HG03342 (cell line): ENCODE measurements around the gene RASAL3.
"Not testable (repeated sequence)": the region's sequence is repeated elsewhere in the genome, so short reads cannot be mapped to it uniquely, and the experiment has no call there.

Experiments
- ATAC-seq: cut with Tn5 transposase; IDR thresholded peaks from one replicate; pipeline ENCODE4 v1.9.1; 2021; ENCODE audit warnings: mild to moderate bottlenecking, moderate library complexity; ENCODE audit not compliant: unreplicated experiment

RASAL3 gene

GRCh38 chr19:15464394-15465385 lies at the start of gene RASAL3:
TSS of gene RASAL3 (minus strand) at chr19:15464544. CDS start at chr19:15464358, 186 bp downstream.
- no peak for ATAC-seq

- no peak for ATAC-seq
Measured at GRCh38 chr19:15511671-15512424, 47.5 kb upstream of the RASAL3 start.

- ATAC-seq = no peak
Measured at GRCh38 chr19:15508035-15508710, 43.8 kb upstream of the RASAL3 start, which contains the start of gene CYP4F22. TSS of gene CYP4F22 (plus strand) at chr19:15508525. CDS start at chr19:15525337, 16,812 bp downstream.

DNA sequence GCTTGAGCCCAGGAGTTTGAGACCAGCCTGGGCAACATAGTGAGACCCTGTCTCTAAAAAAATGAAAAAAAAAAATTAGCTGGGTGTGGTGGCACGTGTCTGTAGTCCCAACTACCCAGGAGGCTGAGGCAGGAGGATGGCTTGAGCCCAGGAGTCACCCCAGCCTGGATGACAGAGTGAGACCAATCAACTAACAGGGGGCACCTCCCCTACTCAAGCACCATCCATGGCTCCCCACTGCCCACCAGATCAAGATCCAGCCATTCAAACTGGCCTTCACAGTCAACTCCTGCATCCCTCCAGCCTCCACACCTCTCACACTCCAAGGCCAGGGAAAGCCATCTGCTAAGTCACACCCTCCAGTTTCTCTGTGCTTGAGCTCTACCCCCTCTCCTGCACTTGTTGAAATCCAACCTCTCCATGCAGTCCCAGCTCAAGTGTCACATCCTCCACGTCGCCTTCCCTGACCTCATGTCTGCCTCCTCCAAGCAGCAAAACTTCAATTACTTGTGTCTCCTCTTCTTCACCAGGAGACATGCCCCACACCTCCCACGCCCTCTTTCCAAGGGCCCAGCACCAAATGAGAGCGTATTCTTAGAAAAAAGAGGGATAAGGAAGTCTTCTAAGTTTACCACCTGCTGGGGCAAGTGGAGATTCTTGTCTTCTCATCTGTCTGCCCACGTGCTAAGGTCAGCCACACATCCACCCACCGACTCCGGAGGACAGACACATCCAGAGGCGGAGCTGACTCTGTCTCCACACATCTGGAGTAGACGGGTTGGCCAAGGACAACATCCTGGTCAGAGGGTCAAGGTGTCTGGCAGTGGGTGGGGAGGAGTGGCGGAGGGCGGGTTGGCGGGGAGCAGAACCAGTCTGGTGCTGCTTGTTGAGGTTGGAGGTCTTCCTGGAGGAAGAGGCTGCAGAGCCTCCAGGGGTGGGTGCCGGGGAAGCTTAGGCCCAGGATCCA lies 43.0 kb upstream of the RASAL3 start:
- no peak for ATAC-seq

- no peak for ATAC-seq
Measured at GRCh38 chr19:15506074-15506571, 41.8 kb upstream of the RASAL3 start.

DNA sequence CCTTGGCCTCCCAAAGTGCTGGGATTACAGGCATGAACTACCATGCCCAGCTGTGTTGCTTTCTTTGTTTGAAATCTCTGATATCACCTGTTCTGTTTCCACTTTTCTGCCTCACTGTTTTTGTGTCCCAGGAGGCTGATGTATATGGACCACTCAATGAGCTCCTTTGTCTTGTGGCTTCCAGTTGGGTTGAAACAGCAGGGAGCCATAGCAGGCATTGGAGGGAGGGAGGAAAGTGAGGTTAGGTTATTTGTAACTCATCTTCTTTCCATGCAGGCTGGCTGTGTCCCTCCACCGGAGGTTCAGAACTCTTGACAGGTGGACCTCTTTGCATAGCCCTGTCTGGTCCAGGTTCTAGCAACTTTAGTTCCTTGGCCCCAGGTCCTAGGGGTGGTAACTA lies 37.9 kb upstream of the RASAL3 start:
- no peak for ATAC-seq

GRCh38 chr19:15501596-15501995 lies 37.3 kb upstream of the RASAL3 start:
- ATAC-seq = no peak

DNA sequence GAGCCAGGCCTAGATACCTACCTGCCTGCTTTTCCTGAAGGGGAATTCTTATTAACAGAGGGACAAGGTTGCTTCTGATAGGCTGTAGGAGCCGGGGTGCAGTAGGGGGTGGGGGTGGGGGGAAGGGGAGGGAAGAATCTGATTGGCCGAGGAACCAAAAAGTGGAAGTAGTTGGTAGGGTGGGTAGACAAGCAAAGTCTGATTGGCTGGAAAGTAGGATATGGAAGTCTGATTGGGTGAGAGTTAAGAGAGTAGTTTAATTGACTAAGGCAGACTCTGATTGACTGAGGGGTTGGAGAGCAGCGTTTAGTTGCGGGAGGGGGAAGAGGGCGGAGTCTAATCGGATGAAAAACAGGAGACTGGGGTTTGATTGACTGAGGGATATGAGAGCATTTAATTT lies 34.6 kb upstream of the RASAL3 start:
- no peak for ATAC-seq

DNA sequence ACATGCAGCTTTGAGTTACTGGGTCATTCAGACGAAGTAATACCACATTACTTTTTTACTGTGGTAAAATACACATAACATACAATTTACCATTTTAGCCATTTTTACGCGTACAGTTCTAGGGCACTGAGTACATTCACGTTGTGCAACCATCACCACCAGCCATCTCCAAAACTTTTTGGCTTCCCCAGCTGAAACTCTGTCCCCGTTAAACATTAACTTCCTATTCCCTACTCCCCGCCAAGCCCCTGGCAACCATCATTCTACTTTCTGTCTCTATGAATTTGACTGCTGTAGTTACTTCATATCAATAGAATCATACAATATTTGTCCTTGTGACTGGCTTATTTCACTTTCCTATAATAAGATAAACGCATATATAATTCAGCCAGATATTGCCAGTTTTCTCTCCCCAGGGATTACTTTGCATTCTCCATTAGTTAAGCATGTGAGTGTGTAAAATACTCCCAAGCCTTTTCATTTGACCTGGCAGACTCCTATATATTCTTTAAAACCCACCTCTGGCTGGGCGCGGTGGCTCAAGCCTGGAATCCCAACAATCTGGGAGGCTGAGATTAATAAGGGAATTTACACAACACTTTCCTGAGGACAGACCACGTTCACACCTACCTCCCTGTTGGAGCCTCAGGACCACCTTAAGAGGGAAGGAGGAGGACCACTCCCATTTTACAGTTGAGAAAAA lies 34.0 kb upstream of the RASAL3 start:
- no peak for ATAC-seq

DNA sequence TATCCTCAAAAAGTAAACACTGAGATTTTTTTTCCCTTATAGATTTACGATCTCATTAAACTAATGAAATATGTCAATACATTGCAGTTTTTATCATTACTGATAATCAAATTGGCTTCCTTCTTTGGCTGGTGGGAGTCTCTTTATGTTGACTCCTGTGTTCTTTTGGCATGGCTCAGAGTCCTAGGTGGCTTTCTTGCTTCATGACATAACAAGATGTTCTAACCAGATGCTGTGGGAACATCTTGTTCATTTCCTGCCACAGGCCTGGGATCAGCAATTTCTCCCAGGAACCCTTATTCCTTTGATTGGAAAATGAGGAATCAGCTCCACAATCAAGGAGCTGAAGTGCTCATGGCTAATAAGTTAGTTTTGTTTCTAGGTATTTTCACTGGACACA lies 30.8 kb upstream of the RASAL3 start:
- ATAC-seq = no peak

- ATAC-seq = no peak
Measured at GRCh38 chr19:15488489-15489226, 24.3 kb upstream of the RASAL3 start.

- no peak for ATAC-seq
Measured at GRCh38 chr19:15487038-15487437, 22.7 kb upstream of the RASAL3 start.

- ATAC-seq = not testable (repeated sequence)
Measured at GRCh38 chr19:15485768-15486167, 21.4 kb upstream of the RASAL3 start.

- ATAC-seq = not testable (repeated sequence)
Measured at GRCh38 chr19:15480996-15481395, 16.7 kb upstream of the RASAL3 start.

GRCh38 chr19:15479391-15480345 lies 15.3 kb upstream of the RASAL3 start, which contains the start of gene PGLYRP2:
TSS of gene PGLYRP2 (minus strand) at chr19:15479501. CDS start at chr19:15479371, 130 bp downstream.
- ATAC-seq = no peak

GRCh38 chr19:15476325-15476724 lies 12.0 kb upstream of the RASAL3 start:
- no peak for ATAC-seq

DNA sequence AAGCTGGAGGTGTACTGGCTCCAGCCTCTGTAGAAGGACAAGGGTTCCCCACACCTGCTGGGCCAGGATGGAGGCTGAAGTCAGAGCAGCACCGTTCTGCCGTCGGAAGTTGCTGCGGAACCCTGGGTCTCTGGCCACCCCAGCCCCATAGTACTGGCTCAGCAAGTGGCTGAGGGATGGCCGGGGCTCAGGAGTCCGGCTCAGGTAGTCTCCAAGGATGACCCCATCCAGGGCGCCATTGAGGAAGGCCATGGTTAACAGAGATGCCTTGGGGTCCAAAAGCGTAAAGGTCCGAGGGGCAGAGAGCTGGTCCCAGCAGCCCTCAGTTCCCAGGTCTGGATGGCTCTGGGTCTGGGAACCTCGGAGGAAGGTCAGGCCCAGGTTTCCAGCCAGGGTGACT lies 11.3 kb upstream of the RASAL3 start:
- ATAC-seq = no peak
